Stimulated activated CD8-positive, alpha-beta memory T cell treated with anti-CD3 and anti-CD28 coated beads, Interleukin-12 subunit alpha, Interleukin-12 subunit beta, amount 100 ng/mL, for 1 hour (primary cell): ENCODE measurements around the gene HOXC9.
"Not testable (repeated sequence)": the region's sequence is repeated elsewhere in the genome, so short reads cannot be mapped to it uniquely, and the experiment has no call there.

Experiments used
- DNase-seq: peaks from one replicate; pipeline ENCODE4 v3.0.0-alpha.2; 2020; ENCODE audit warnings: low read depth

Gene HOXC9

GRCh38 chr12:54040148-54040494, 40.2 kb downstream of the HOXC9 start:
- DNase-seq = no peak

- DNase-seq = no peak
Observed at GRCh38 chr12:54040648-54041047, 40.7 kb downstream of the HOXC9 start.

GRCh38 chr12:54041097-54041690, 41.2 kb downstream of the HOXC9 start:
- DNase-seq = no peak

GRCh38 chr12:54042033-54042432, 42.1 kb downstream of the HOXC9 start:
- DNase-seq = not testable (repeated sequence)

GRCh38 chr12:54042970-54043853, 43.3 kb downstream of the HOXC9 start:
- DNase-seq = no peak

- no peak for DNase-seq
Observed at GRCh38 chr12:54044425-54045103, 44.6 kb downstream of the HOXC9 start.

- DNase-seq = no peak
Observed at GRCh38 chr12:54045401-54045800, 45.4 kb downstream of the HOXC9 start.

- DNase-seq = no peak
Observed at GRCh38 chr12:54045868-54046521, 46.0 kb downstream of the HOXC9 start.

GRCh38 chr12:54046809-54047159, 46.8 kb downstream of the HOXC9 start:
- no peak for DNase-seq

GRCh38 chr12:54047160-54047963, 47.4 kb downstream of the HOXC9 start:
- DNase-seq = no peak

GRCh38 chr12:54047964-54048303, 48.0 kb downstream of the HOXC9 start:
- DNase-seq = no peak

GRCh38 chr12:54048406-54049093, 48.6 kb downstream of the HOXC9 start:
- no peak for DNase-seq

GRCh38 chr12:54049108-54049507, 49.1 kb downstream of the HOXC9 start:
- DNase-seq = no peak

- DNase-seq = no peak
Observed at GRCh38 chr12:54050482-54050810, 50.5 kb downstream of the HOXC9 start.

GRCh38 chr12:54051026-54051842, 51.3 kb downstream of the HOXC9 start:
- no peak for DNase-seq

GRCh38 chr12:54051874-54052437, 52.0 kb downstream of the HOXC9 start:
- DNase-seq = no peak

- DNase-seq = no peak
Observed at GRCh38 chr12:54052438-54053002, 52.6 kb downstream of the HOXC9 start.
